Adipose tissue (tissue), 3 donors: ENCODE measurements around the gene TRDMT1. TPM values are rescaled to one million over a fixed set of nuclear protein-coding genes. Genes with fewer than 3 reads are reported as not detected.

Source experiments
- H3K27ac ChIP-seq: one replicate; pipeline ENCODE4 v1.5.1; 2013; ENCODE audit warnings: low read depth, low read length
- WGBS, 3 donors: extraction: QIAGEN DNeasy Blood & Tissue Kit; methylation state at CpG; one replicate each; pipeline ENCODE4 v1.1.7; 2013; 5-methylcytosine and 5-hydroxymethylcytosine counted together
- polyA plus RNA-seq, 3 donors: library from polyadenylated mRNA; stranded (reverse); fragments of 200-250 nt; gene quantifications; one replicate each; pipeline ENCODE4 v1.2.3, GENCODE V29; 2013
- donor health status: healthy with polysubstance abuse.
- donor health status: Bipolar disorder and iron deficiency.
- donor health status: healthy.

Gene TRDMT1
- polyA plus RNA-seq, 3 donors, result 1.3 to 2.7 (median 1.6) TPM

DNA sequence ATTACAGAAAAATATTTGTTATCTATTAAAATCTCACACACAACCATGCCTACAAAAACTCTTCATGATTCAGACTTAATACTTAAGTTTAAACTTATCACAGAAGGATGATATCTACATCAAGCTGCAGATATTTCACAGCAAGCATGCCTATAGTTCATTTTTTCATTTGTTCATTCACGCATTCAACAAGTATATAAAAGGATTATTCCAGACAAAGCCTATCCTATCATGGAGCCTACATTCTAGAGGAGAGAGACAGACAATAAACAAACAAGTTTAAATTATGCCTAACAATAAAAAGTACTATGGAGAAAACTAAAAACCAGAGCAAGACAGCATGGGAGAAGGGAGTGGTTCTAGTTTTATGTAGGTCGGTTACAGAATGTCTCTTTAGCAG, 10.9 kb downstream of the TRDMT1 start:
- H3K27ac ChIP-seq, result no peak overlapping the region
- 88 to 96% (median 88%) methylated on average over 2 of the region's 2 CpGs for WGBS, 3 donors

- H3K27ac ChIP-seq, result no peak overlapping the region
- WGBS, 3 donors, result 84 to 96% (median 92%) methylated on average over 3 of the region's 3 CpGs
Measured at GRCh38 chr10:17188644-17189172, 12.8 kb downstream of the TRDMT1 start.

DNA sequence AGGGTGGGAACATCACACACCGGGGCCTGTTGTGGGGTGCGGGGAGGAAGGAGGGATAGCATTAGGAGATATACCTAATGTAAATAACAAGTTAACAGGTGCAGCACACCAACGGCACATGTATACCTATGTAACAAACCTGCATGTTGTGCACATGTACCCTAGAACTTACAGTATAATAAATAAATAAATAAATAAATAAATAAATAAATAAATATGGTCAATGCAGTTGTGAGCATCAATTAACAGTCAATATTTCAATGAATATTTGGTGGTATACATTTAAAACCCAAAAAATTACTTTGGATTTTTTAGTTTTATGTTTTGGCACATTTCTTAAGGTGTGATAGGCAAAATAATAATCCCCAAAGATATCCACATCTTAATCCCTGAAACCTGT, 15.6 kb downstream of the TRDMT1 start:
- H3K27ac ChIP-seq, result no peak overlapping the region
- 98 to 100% (median 99%) methylated on average over 3 of the region's 3 CpGs for WGBS, 3 donors

DNA sequence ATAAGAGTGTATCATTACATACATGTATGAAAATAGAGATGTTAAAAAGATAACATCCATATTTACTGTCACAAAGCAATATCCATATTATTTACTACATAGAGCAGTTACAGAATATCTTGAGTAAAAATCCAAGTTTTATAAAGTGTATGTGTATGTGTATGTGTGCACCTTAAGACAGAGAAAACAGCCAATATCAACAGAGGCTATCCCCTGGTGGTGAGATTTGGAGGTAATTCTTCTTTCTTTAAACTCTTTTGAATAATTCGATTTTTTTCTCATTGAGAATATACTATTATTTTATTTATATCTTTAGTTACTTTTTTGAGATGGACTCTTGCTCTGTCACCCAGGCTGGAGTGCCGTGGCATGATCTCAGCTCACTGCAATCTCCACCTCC, 18.4 kb downstream of the TRDMT1 start:
- WGBS, 3 donors, result 93 to 98% (median 94%) methylated on average over 2 of the region's 2 CpGs
- H3K27ac ChIP-seq, result no peak overlapping the region

DNA sequence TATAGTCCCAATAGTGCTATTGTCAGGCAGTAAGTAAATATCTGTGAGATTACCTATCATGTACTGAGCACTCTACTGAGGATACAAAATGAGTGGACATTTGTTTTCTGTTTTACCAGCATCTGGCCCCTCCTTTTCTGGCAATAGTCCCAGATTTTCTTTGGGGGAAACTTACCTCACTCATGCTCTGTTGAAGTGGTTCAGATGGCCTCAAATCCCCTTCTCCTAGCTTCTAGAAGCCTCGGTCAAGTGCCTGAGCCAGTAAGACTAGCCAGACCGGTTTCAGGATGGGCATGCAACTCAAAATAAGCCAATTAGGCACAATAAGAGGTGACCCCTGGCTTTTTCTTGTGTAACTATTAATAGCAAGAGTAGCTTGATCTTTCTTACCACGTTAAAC, 19.7 kb downstream of the TRDMT1 start:
- 62 to 90% (median 83%) methylated on average over 3 of the region's 3 CpGs for WGBS, 3 donors
- H3K27ac ChIP-seq, result no peak overlapping the region

- WGBS, 3 donors, result 93 to 94% (median 93%) methylated on average over 5 of the region's 5 CpGs
- H3K27ac ChIP-seq, result no peak overlapping the region
Measured at GRCh38 chr10:17181110-17181509, 20.4 kb downstream of the TRDMT1 start.

DNA sequence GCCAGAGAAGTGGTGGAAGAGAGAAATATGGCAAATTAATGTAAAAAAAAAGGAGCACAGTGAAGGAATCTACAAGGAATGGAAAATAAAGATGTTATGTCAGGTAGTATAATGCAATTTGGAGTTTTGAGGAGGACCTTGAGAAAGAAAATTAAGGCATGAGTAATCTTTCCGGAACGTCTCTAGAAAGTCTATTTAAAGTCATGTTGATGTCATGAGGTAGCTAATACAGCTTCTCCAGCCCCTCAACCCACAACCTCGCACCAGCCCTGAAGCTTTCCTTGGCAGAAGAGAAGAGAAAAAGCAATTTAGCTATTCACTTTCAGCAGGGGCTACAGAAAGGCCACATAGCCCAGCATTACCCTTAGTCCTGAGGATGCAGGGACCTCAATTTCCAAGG, 22.5 kb downstream of the TRDMT1 start:
- 81 to 90% (median 86%) methylated on average over 3 of the region's 3 CpGs for WGBS, 3 donors
- no peak overlapping the region for H3K27ac ChIP-seq

GRCh38 chr10:17178006-17178405, 23.5 kb downstream of the TRDMT1 start:
- no peak overlapping the region for H3K27ac ChIP-seq
- WGBS, 3 donors, result 90 to 98% (median 90%) methylated on average over 1 of the region's 1 CpG

DNA sequence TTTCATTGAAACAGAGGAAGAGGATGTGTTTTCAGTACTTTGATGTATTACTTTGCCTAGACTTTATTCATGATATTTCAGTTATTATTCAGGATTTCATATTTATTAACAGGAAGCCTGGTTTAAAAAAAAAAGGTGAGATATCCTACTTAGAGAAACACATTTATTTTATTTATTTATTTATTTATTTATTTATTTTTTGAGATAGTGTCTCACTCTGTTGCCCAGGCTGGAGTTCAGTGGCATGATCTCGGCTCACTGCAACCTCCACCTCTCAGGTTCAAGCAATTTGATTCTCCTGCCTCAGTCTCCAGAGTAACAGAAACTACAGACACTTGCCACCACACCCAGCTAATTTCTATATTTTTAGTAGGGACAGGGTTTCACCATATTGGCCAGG, 24.5 kb downstream of the TRDMT1 start:
- no peak overlapping the region for H3K27ac ChIP-seq
- 95 to 100% (median 100%) methylated on average over 1 of the region's 1 CpG for WGBS, 3 donors

- no peak overlapping the region for H3K27ac ChIP-seq
Measured at GRCh38 chr10:17176091-17176490, 25.4 kb downstream of the TRDMT1 start.

- no peak overlapping the region for H3K27ac ChIP-seq
- 44 to 76% (median 46%) methylated on average over 4 of the region's 4 CpGs for WGBS, 3 donors
Measured at GRCh38 chr10:17175551-17175950, 25.9 kb downstream of the TRDMT1 start.

- no peak overlapping the region for H3K27ac ChIP-seq
Measured at GRCh38 chr10:17174626-17175025, 26.8 kb downstream of the TRDMT1 start.

- H3K27ac ChIP-seq, result no peak overlapping the region
- 77 to 96% (median 95%) methylated on average over 4 of the region's 4 CpGs for WGBS, 3 donors
Measured at GRCh38 chr10:17171141-17171641, 30.3 kb downstream of the TRDMT1 start.

- H3K27ac ChIP-seq, result no peak overlapping the region
- 55 to 80% (median 74%) methylated on average over 4 of the region's 4 CpGs for WGBS, 3 donors
Measured at GRCh38 chr10:17169803-17170202, 31.7 kb downstream of the TRDMT1 start.

DNA sequence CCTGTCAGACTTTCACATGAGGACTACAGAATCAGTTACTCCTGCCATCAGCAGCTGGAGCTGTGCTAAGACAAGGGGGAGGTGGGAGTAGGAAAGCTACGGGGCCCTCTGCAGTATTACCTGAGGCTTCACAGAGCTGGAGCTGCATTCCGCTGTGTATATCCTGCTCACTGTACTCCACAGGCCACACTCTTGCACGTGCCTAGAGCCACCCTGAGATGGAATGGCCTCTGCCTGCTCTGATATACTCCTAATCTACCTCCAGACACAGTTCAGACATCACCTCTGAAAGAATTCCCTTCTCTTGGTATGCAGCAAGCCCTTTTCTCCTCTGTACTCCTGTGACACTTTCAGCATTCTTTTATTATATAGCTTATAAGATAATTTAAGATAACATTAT, 34.8 kb downstream of the TRDMT1 start:
- 84 to 87% (median 86%) methylated on average over 3 of the region's 3 CpGs for WGBS, 3 donors
- no peak overlapping the region for H3K27ac ChIP-seq

DNA sequence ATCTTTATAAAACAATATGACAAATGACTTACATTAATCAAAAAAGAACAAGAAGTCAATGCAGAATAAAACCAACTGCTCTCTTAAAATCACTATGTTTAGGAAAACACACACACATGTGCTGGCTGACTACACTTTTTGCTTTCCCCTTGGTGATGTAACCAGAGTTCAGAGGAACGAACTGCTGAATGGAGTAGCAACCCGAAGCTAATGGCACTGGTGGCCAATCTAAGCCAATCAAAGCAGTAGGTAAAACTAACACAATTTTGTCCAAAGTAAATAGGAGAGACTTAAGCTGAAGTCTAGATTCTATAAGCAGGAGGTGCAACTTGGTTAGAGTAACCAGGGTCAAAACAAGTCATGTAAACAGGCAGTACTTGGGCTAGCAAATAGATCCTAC, 38.6 kb downstream of the TRDMT1 start:
- 35 to 85% (median 80%) methylated on average over 2 of the region's 2 CpGs for WGBS, 3 donors
- H3K27ac ChIP-seq, result no peak overlapping the region

- WGBS, 3 donors, result 60 to 79% (median 62%) methylated on average over 3 of the region's 3 CpGs
- no peak overlapping the region for H3K27ac ChIP-seq
Measured at GRCh38 chr10:17161775-17162174, 39.7 kb downstream of the TRDMT1 start.

GRCh38 chr10:17157024-17157423, 44.4 kb downstream of the TRDMT1 start:
- H3K27ac ChIP-seq, result no peak overlapping the region
- WGBS, 3 donors, result 73 to 82% (median 77%) methylated on average over 2 of the region's 2 CpGs

DNA sequence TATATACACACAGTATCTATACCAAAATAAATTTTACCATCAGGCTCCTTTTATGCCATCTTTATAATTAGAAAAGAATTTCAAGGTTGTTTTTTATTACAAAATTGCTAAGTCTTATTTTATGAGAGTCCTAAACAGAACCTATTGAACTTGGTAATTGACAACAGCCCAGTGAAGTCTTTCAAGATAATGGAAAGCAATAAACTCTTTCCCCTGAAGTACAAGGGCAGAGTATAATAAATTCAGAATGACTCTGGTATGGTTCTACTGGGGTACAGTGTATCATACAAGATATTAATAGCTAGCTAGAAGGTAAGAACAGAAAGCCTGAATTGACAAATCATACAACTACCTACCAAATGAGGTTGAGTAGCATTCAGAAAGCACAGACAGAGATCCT, 45.6 kb downstream of the TRDMT1 start:
- no peak overlapping the region for H3K27ac ChIP-seq

DNA sequence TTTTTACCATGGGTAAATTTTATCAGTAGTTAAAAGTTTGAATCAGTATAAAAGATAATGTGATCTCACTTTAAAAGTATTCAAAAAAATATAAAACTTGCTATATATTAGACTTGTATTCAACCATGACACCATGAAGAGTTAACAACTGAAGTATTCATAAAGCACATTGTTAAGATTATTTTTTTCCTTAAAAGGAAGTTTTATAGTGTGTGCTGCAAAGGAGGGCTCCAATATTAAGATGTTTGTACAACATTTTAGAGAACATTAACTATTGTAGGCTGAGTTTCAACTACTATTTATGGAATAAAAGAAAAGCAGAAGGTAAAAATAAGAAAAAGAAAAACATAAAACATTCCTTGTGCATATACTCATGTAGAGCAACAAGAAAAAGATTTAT, 47.4 kb downstream of the TRDMT1 start:
- H3K27ac ChIP-seq, result no peak overlapping the region

GRCh38 chr10:17153321-17153720, 48.2 kb downstream of the TRDMT1 start:
- H3K27ac ChIP-seq, result no peak overlapping the region
- 85 to 93% (median 92%) methylated on average over 5 of the region's 5 CpGs for WGBS, 3 donors
